WTC11 (cell line): Measurements from ENCODE around the gene ZSCAN10. TPM values are rescaled to one million over a fixed set of nuclear protein-coding genes. Genes with fewer than 3 reads are reported as not detected.

Experiments used
- ATAC-seq: fragments of 200-7000 bp; cut with Tn5 transposase; 2 replicates; pipeline ENCODE4 v1.10.0; 2021; ENCODE audit warnings: mild to moderate bottlenecking, moderate library complexity
- CTCF ChIA-PET: fragments of 300-600 bp; sonication (Branson Sonifier 250); formaldehyde crosslinking; loops from one replicate; lab custom pipeline; 2021; ENCODE audit warnings: antibody characterized with exemption; lab: Charles Lee
- POLR2A ChIA-PET: fragments of 350-600 bp; sonication (Branson Sonifier 250); formaldehyde crosslinking; loops from one replicate; lab custom pipeline; 2021; ENCODE audit warnings: antibody characterized with exemption; lab: Charles Lee
- DNase-seq: peaks from one replicate; pipeline ENCODE4 v3.0.0; 2021; ENCODE audit warnings: low spot score
- H3K27ac Mint-ChIP-seq: 2 replicates; pipeline ENCODE4 v1.8.0; 2021; ENCODE audit warnings: mixed read lengths
- H3K27me3 Mint-ChIP-seq: 2 replicates; pipeline ENCODE4 v1.8.0; 2021; ENCODE audit warnings: low read depth, mild to moderate bottlenecking, moderate library complexity, mixed read lengths
- H3K36me3 Mint-ChIP-seq: 2 replicates; pipeline ENCODE4 v1.8.0; 2021; ENCODE audit warnings: mixed read lengths
- H3K4me1 Mint-ChIP-seq: 2 replicates; pipeline ENCODE4 v1.8.0; 2022; ENCODE audit warnings: mixed read lengths
- H3K4me3 Mint-ChIP-seq: 2 replicates; pipeline ENCODE4 v1.8.0; 2021; ENCODE audit warnings: mild to moderate bottlenecking, moderate library complexity, mixed read lengths
- H3K9me3 Mint-ChIP-seq: 2 replicates; pipeline ENCODE4 v1.8.0; 2021; ENCODE audit warnings: mixed read lengths
- ATF1 ChIP-seq: sonication (generic); formaldehyde crosslinking; IDR thresholded peaks from 2 replicates; pipeline ENCODE4 v1.8.1; 2023; ENCODE audit warnings: mild to moderate bottlenecking, moderate library complexity, missing genetic modification reagents
- CREM ChIP-seq: sonication (generic); formaldehyde crosslinking; IDR thresholded peaks from 2 replicates; pipeline ENCODE4 v1.8.1; 2022; ENCODE audit warnings: mild to moderate bottlenecking, missing genetic modification reagents, moderate library complexity
- FOXK1 ChIP-seq: sonication (generic); formaldehyde crosslinking; IDR thresholded peaks from 2 replicates; pipeline ENCODE4 v1.8.0; 2022; ENCODE audit warnings: mild to moderate bottlenecking, moderate library complexity, missing genetic modification reagents
- GABPB1 ChIP-seq: sonication (generic); formaldehyde crosslinking; IDR thresholded peaks from 2 replicates; pipeline ENCODE4 v1.8.1; 2023; ENCODE audit warnings: mild to moderate bottlenecking, missing genetic modification reagents
- JAZF1 ChIP-seq: fragments of 250-450 bp; sonication (Bioruptor Pico); IDR thresholded peaks from 2 replicates; pipeline ENCODE4 v1.9.0; 2021; ENCODE audit warnings: moderate library complexity, mild to moderate bottlenecking, inconsistent platforms
- JUN ChIP-seq: sonication (generic); formaldehyde crosslinking; IDR thresholded peaks from 2 replicates; pipeline ENCODE4 v1.8.0; 2023; ENCODE audit warnings: mild to moderate bottlenecking, missing genetic modification reagents
- NFATC4 ChIP-seq: fragments of 250-450 bp; sonication (Bioruptor Pico); IDR thresholded peaks from 2 replicates; pipeline ENCODE4 v1.9.0; 2021; ENCODE audit warnings: mild to moderate bottlenecking
- NR1H2 ChIP-seq: sonication (generic); formaldehyde crosslinking; IDR thresholded peaks from 2 replicates; pipeline ENCODE4 v1.9.0; 2021; ENCODE audit warnings: mild to moderate bottlenecking, moderate library complexity, missing genetic modification reagents
- OVOL2 ChIP-seq: fragments of 250-450 bp; sonication (Bioruptor Pico); IDR thresholded peaks from 2 replicates; pipeline ENCODE4 v1.9.0; 2021; ENCODE audit warnings: mild to moderate bottlenecking, borderline replicate concordance
- SMAD3 ChIP-seq: sonication (generic); formaldehyde crosslinking; IDR thresholded peaks from 2 replicates; pipeline ENCODE4 v1.8.0; 2022; ENCODE audit warnings: missing genetic modification reagents, mild to moderate bottlenecking, borderline replicate concordance
- SP1 ChIP-seq: sonication (generic); formaldehyde crosslinking; conservative IDR thresholded peaks from 2 replicates; pipeline ENCODE4 v1.8.1; 2022; ENCODE audit warnings: missing genetic modification reagents
- TCF7 ChIP-seq: sonication (generic); formaldehyde crosslinking; IDR thresholded peaks from 2 replicates; pipeline ENCODE4 v1.8.0; 2022; ENCODE audit warnings: mild to moderate bottlenecking, low read depth, missing genetic modification reagents, moderate library complexity
- ZBTB21 ChIP-seq: sonication (generic); formaldehyde crosslinking; IDR thresholded peaks from 2 replicates; pipeline ENCODE4 v1.8.1; 2023; ENCODE audit warnings: mild to moderate bottlenecking, missing genetic modification reagents, borderline replicate concordance
- total RNA-seq: library from RNA; stranded (reverse); gene quantifications from 3 replicates; pipeline ENCODE4 v1.2.3, GENCODE V29; 2021
- TF ChIP-seq, protein P1 (sequence below): sonication (generic); formaldehyde crosslinking; IDR thresholded peaks from 2 replicates; pipeline ENCODE4 v1.8.0; 2022; ENCODE audit warnings: mild to moderate bottlenecking, missing genetic modification reagents
- TF ChIP-seq, protein P2 (sequence below): sonication (generic); formaldehyde crosslinking; IDR thresholded peaks from 2 replicates; pipeline ENCODE4 v1.8.1; 2022; ENCODE audit warnings: mild to moderate bottlenecking, moderate library complexity, missing genetic modification reagents
- TF ChIP-seq, protein P3 (sequence below): fragments of 250-450 bp; sonication (Bioruptor Pico); IDR thresholded peaks from 2 replicates; pipeline ENCODE4 v2.1.2; 2022; ENCODE audit warnings: mild to moderate bottlenecking, moderate library complexity
- TF ChIP-seq, protein P4 (sequence below): fragments of 250-450 bp; sonication (Bioruptor Pico); IDR thresholded peaks from 2 replicates; pipeline ENCODE4 v1.9.0; 2021; ENCODE audit warnings: mild to moderate bottlenecking
- TF ChIP-seq, protein P5 (sequence below): sonication (generic); formaldehyde crosslinking; IDR thresholded peaks from 2 replicates; pipeline ENCODE4 v1.8.0; 2023; ENCODE audit warnings: mild to moderate bottlenecking, missing genetic modification reagents
- TF ChIP-seq, protein P6 (sequence below): sonication (generic); formaldehyde crosslinking; IDR thresholded peaks from 2 replicates; pipeline ENCODE4 v1.8.0; 2022; ENCODE audit warnings: mild to moderate bottlenecking, missing genetic modification reagents
- TF ChIP-seq, protein P7 (sequence below): fragments of 250-450 bp; sonication (Bioruptor Pico); IDR thresholded peaks from 2 replicates; pipeline ENCODE4 v1.9.0; 2021; ENCODE audit warnings: mild to moderate bottlenecking
- TF ChIP-seq, protein P8 (sequence below): sonication (generic); formaldehyde crosslinking; conservative IDR thresholded peaks from 2 replicates; pipeline ENCODE4 v1.8.1; 2023; ENCODE audit warnings: mild to moderate bottlenecking, low read depth, missing genetic modification reagents, moderate library complexity
- TF ChIP-seq, protein P9 (sequence below): sonication (generic); formaldehyde crosslinking; conservative IDR thresholded peaks from 2 replicates; pipeline ENCODE4 v1.8.1; 2022; ENCODE audit warnings: mild to moderate bottlenecking, missing genetic modification reagents

ZSCAN10 gene
- total RNA-seq, 1 experiment from 2014 or later, result 263 TPM

DNA sequence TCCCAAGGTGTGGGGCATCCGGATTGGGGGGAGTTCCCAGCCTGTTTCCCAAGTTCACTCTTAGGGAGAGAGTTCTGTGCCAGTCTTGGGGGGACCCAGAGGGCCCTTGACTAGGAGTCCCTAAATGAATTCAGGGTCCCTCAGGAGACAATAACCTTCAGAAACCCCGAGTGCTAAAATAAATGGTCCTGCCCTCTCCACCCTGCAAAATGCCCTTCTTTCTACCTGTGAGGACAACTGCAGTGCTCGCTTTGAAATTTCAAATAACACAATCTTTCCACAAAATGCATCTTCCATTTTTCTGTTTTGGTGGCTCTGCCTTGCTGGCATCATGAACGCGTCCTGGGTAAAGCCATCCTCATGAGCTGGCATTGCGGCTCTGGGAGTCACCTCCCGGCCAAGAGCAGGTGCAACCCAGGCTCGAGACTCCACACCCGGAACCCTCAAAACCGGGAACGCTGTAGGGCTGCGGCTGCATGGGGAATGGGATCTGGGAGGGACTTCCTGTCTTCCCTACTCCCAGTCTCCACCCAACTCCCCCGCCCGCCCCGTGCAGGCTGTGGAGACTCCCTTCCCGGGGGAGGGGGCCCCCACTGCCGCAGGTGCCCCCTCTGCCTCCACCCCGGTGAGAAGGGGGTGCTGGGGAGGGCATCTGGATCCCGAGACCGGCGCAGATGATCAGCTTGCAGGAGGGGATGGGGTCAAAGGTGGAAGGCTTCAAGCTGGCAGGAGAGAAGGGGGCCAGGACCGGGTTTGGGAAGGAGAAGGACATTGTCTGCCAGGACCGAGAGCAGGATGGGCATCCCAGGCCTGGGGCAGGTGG, 13.2 kb upstream of the ZSCAN10 start, which contains the start of gene ZNF205:
TSS of gene ZNF205 (plus strand) at position 529 of the 823 bp plus-strand sequence. CDS start 845 bp downstream, outside the sequence.
- Mint-ChIP-seq H3K4me3 (peak within 1 kb of the TSS; percentile 88), H3K36me3 (peaks cover 10% of the 10 kb centered on the region), H3K4me1 (peaks cover 27% of the 10 kb centered on the region), H3K9me3 (no peaks in the 10 kb centered on the region), H3K27me3 (no peaks in the 10 kb centered on the region), H3K27ac (peak within 1 kb of the TSS; percentile 94)
- peak; percentile 88 for DNase-seq
- POLR2A ChIA-PET, result interaction anchor here (2.0 kb wide), 1 partner anchor 25 kb away, joined by 4 read pairs; no protein-coding TSS in a partner anchor
- peak; percentile 94 for ATAC-seq
- CTCF ChIA-PET, result interaction anchor here (0.5 to 6.7 kb wide), 12 partner anchors 11 to 84 kb away, joined by 3 to 112 read pairs (median 4); partner anchors contain the start of gene ZSCAN10
- no peak for TF ChIP-seq NFATC4
- TF ChIP-seq, protein P1, sequence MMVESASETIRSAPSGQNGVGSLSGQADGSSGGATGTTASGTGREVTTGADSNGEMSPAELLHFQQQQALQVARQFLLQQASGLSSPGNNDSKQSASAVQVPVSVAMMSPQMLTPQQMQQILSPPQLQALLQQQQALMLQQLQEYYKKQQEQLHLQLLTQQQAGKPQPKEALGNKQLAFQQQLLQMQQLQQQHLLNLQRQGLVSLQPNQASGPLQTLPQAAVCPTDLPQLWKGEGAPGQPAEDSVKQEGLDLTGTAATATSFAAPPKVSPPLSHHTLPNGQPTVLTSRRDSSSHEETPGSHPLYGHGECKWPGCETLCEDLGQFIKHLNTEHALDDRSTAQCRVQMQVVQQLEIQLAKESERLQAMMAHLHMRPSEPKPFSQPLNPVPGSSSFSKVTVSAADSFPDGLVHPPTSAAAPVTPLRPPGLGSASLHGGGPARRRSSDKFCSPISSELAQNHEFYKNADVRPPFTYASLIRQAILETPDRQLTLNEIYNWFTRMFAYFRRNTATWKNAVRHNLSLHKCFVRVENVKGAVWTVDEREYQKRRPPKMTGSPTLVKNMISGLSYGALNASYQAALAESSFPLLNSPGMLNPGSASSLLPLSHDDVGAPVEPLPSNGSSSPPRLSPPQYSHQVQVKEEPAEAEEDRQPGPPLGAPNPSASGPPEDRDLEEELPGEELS, result 0 out of 2 replicates have a peak, but pooled peaks have one; percentile 60
- TF ChIP-seq ZBTB21, result no peak
- TF ChIP-seq GABPB1, result peak; percentile 90
- no peak for TF ChIP-seq NR1H2 (CRISPR knock-in tag)
- no peak for TF ChIP-seq JAZF1 (CRISPR knock-in tag)
- TF ChIP-seq, protein P2, sequence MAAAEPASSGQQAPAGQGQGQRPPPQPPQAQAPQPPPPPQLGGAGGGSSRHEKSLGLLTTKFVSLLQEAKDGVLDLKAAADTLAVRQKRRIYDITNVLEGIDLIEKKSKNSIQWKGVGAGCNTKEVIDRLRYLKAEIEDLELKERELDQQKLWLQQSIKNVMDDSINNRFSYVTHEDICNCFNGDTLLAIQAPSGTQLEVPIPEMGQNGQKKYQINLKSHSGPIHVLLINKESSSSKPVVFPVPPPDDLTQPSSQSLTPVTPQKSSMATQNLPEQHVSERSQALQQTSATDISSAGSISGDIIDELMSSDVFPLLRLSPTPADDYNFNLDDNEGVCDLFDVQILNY (CRISPR knock-in tag), result 0 out of 2 replicates have a peak, but pooled peaks have one; percentile 58
- TF ChIP-seq, protein P3, sequence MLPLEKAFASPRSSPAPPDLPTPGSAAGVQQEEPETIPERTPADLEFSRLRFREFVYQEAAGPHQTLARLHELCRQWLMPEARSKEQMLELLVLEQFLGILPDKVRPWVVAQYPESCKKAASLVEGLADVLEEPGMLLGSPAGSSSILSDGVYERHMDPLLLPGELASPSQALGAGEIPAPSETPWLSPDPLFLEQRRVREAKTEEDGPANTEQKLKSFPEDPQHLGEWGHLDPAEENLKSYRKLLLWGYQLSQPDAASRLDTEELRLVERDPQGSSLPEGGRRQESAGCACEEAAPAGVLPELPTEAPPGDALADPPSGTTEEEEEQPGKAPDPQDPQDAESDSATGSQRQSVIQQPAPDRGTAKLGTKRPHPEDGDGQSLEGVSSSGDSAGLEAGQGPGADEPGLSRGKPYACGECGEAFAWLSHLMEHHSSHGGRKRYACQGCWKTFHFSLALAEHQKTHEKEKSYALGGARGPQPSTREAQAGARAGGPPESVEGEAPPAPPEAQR (CRISPR knock-in tag), result no peak
- 0 out of 2 replicates have a peak, but pooled peaks have one; percentile 28 for TF ChIP-seq JUN (CRISPR knock-in tag)
- peak; percentile 77; the same call in 1 of the 2 replicates for TF ChIP-seq FOXK1 (CRISPR knock-in tag)
- TF ChIP-seq, protein P4, sequence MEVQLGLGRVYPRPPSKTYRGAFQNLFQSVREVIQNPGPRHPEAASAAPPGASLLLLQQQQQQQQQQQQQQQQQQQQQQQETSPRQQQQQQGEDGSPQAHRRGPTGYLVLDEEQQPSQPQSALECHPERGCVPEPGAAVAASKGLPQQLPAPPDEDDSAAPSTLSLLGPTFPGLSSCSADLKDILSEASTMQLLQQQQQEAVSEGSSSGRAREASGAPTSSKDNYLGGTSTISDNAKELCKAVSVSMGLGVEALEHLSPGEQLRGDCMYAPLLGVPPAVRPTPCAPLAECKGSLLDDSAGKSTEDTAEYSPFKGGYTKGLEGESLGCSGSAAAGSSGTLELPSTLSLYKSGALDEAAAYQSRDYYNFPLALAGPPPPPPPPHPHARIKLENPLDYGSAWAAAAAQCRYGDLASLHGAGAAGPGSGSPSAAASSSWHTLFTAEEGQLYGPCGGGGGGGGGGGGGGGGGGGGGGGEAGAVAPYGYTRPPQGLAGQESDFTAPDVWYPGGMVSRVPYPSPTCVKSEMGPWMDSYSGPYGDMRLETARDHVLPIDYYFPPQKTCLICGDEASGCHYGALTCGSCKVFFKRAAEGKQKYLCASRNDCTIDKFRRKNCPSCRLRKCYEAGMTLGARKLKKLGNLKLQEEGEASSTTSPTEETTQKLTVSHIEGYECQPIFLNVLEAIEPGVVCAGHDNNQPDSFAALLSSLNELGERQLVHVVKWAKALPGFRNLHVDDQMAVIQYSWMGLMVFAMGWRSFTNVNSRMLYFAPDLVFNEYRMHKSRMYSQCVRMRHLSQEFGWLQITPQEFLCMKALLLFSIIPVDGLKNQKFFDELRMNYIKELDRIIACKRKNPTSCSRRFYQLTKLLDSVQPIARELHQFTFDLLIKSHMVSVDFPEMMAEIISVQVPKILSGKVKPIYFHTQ (CRISPR knock-in tag), result no peak
- TF ChIP-seq, protein P5, sequence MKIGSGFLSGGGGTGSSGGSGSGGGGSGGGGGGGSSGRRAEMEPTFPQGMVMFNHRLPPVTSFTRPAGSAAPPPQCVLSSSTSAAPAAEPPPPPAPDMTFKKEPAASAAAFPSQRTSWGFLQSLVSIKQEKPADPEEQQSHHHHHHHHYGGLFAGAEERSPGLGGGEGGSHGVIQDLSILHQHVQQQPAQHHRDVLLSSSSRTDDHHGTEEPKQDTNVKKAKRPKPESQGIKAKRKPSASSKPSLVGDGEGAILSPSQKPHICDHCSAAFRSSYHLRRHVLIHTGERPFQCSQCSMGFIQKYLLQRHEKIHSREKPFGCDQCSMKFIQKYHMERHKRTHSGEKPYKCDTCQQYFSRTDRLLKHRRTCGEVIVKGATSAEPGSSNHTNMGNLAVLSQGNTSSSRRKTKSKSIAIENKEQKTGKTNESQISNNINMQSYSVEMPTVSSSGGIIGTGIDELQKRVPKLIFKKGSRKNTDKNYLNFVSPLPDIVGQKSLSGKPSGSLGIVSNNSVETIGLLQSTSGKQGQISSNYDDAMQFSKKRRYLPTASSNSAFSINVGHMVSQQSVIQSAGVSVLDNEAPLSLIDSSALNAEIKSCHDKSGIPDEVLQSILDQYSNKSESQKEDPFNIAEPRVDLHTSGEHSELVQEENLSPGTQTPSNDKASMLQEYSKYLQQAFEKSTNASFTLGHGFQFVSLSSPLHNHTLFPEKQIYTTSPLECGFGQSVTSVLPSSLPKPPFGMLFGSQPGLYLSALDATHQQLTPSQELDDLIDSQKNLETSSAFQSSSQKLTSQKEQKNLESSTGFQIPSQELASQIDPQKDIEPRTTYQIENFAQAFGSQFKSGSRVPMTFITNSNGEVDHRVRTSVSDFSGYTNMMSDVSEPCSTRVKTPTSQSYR (CRISPR knock-in tag), result no peak
- TF ChIP-seq, protein P6, sequence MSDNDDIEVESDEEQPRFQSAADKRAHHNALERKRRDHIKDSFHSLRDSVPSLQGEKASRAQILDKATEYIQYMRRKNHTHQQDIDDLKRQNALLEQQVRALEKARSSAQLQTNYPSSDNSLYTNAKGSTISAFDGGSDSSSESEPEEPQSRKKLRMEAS (CRISPR knock-in tag), result peak; percentile 75; the same call in 1 of the 2 replicates
- no peak for TF ChIP-seq OVOL2 (CRISPR knock-in tag)
- no peak for TF ChIP-seq TCF7
- TF ChIP-seq, protein P7, sequence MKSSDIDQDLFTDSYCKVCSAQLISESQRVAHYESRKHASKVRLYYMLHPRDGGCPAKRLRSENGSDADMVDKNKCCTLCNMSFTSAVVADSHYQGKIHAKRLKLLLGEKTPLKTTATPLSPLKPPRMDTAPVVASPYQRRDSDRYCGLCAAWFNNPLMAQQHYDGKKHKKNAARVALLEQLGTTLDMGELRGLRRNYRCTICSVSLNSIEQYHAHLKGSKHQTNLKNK (CRISPR knock-in tag), result no peak
- TF ChIP-seq, protein P8, sequence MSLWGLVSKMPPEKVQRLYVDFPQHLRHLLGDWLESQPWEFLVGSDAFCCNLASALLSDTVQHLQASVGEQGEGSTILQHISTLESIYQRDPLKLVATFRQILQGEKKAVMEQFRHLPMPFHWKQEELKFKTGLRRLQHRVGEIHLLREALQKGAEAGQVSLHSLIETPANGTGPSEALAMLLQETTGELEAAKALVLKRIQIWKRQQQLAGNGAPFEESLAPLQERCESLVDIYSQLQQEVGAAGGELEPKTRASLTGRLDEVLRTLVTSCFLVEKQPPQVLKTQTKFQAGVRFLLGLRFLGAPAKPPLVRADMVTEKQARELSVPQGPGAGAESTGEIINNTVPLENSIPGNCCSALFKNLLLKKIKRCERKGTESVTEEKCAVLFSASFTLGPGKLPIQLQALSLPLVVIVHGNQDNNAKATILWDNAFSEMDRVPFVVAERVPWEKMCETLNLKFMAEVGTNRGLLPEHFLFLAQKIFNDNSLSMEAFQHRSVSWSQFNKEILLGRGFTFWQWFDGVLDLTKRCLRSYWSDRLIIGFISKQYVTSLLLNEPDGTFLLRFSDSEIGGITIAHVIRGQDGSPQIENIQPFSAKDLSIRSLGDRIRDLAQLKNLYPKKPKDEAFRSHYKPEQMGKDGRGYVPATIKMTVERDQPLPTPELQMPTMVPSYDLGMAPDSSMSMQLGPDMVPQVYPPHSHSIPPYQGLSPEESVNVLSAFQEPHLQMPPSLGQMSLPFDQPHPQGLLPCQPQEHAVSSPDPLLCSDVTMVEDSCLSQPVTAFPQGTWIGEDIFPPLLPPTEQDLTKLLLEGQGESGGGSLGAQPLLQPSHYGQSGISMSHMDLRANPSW, result no peak
- TF ChIP-seq SP1 (CRISPR knock-in tag), result peak; percentile 94
- TF ChIP-seq SMAD3 (CRISPR knock-in tag), result no peak; the same call in 1 of the 2 replicates
- TF ChIP-seq, protein P9, sequence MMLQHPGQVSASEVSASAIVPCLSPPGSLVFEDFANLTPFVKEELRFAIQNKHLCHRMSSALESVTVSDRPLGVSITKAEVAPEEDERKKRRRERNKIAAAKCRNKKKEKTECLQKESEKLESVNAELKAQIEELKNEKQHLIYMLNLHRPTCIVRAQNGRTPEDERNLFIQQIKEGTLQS, result no peak
- TF ChIP-seq CREM (CRISPR knock-in tag), result 0 out of 2 replicates have a peak, but pooled peaks have one; percentile 52
- 0 out of 2 replicates have a peak, but pooled peaks have one; percentile 64 for TF ChIP-seq ATF1 (CRISPR knock-in tag)
